Ishikawa (cell line): ENCODE data around the gene LMF1.

Experiments used
- CEBPB ChIP-seq: IDR thresholded peaks from 2 replicates; pipeline ENCODE4 v1.6.1; 2012
- CREB1 ChIP-seq: IDR thresholded peaks from 2 replicates; pipeline ENCODE4 v1.6.1; 2012; ENCODE audit warnings: low read depth
- EGR1 ChIP-seq: IDR thresholded peaks from 2 replicates; pipeline ENCODE4 v1.6.1; 2012
- EP300 ChIP-seq: IDR thresholded peaks from 2 replicates; pipeline ENCODE4 v1.6.1; 2012; ENCODE audit warnings: borderline replicate concordance
- FOXM1 ChIP-seq: IDR thresholded peaks from 2 replicates; pipeline ENCODE4 v1.6.1; 2012; ENCODE audit warnings: low read depth, borderline replicate concordance
- MAX ChIP-seq: IDR thresholded peaks from 2 replicates; pipeline ENCODE4 v1.6.1; 2012
- NFIC ChIP-seq: IDR thresholded peaks from 2 replicates; pipeline ENCODE4 v1.6.1; 2012
- RAD21 ChIP-seq: IDR thresholded peaks from 2 replicates; pipeline ENCODE4 v1.6.1; 2012; ENCODE audit warnings: low read depth
- REST ChIP-seq: IDR thresholded peaks from 2 replicates; pipeline ENCODE4 v1.6.1; 2012; ENCODE audit warnings: low read depth, mild to moderate bottlenecking
- TAF1 ChIP-seq: IDR thresholded peaks from 2 replicates; pipeline ENCODE4 v1.6.1; 2012; ENCODE audit warnings: low read depth, mild to moderate bottlenecking
- TCF12 ChIP-seq: IDR thresholded peaks from 2 replicates; pipeline ENCODE4 v1.6.1; 2012; ENCODE audit warnings: low read depth
- TEAD4 ChIP-seq: IDR thresholded peaks from 2 replicates; pipeline ENCODE4 v1.6.1; 2012
- USF1 ChIP-seq: IDR thresholded peaks from 2 replicates; pipeline ENCODE4 v1.6.1; 2012
- YY1 ChIP-seq: IDR thresholded peaks from 2 replicates; pipeline ENCODE4 v1.6.1; 2012; ENCODE audit warnings: low read depth
- ZBTB7A ChIP-seq: IDR thresholded peaks from 2 replicates; pipeline ENCODE4 v1.6.1; 2012; ENCODE audit warnings: low read depth

The LMF1 gene

GRCh38 chr16:952321-952720, 18.5 kb downstream of the LMF1 start:
- TF ChIP-seq REST (no peak), ZBTB7A (no peak), NFIC (no peak), TEAD4 (no peak), MAX (no peak)

GRCh38 chr16:951660-952301, 19.0 kb downstream of the LMF1 start:
- no peak for TF ChIP-seq ZBTB7A
- no peak for TF ChIP-seq EP300
- TF ChIP-seq CREB1, result no peak
- no peak for TF ChIP-seq EGR1
- TF ChIP-seq YY1, result no peak
- no peak for TF ChIP-seq TCF12
- no peak for TF ChIP-seq CEBPB
- no peak for TF ChIP-seq TEAD4
- TF ChIP-seq USF1, result no peak
- TF ChIP-seq FOXM1, result no peak
- no peak for TF ChIP-seq NFIC

- TF ChIP-seq YY1 (no peak), RAD21 (no peak), CEBPB (no peak), EP300 (no peak), NFIC (no peak), TCF12 (no peak), CREB1 (no peak), MAX (no peak), TEAD4 (no peak), REST (no peak), EGR1 (no peak), ZBTB7A (no peak), FOXM1 (no peak), TAF1 (no peak)
Observed at GRCh38 chr16:947255-947921, 23.4 kb downstream of the LMF1 start.

GRCh38 chr16:946048-946395, 24.8 kb downstream of the LMF1 start:
- no peak for TF ChIP-seq CREB1
- TF ChIP-seq ZBTB7A, result no peak
- no peak for TF ChIP-seq TAF1
- TF ChIP-seq RAD21, result no peak
- TF ChIP-seq MAX, result no peak
- no peak for TF ChIP-seq TEAD4
- TF ChIP-seq EGR1, result no peak

GRCh38 chr16:945271-946047, 25.3 kb downstream of the LMF1 start:
- no peak for TF ChIP-seq TAF1
- no peak for TF ChIP-seq NFIC
- TF ChIP-seq FOXM1, result no peak
- no peak for TF ChIP-seq ZBTB7A
- no peak for TF ChIP-seq TCF12
- TF ChIP-seq RAD21, result no peak
- no peak for TF ChIP-seq CEBPB
- TF ChIP-seq TEAD4, result no peak
- no peak for TF ChIP-seq YY1
- TF ChIP-seq USF1, result no peak
- TF ChIP-seq EGR1, result no peak
- no peak for TF ChIP-seq MAX
